H54 (cell line): Measurements from ENCODE around the gene CFAP74.

Experiments
- DNase-seq: peaks from one replicate; pipeline ENCODE4 v3.0.0; 2011; ENCODE audit warnings: low spot score, mixed read lengths; ENCODE audit not compliant: insufficient read length
- FAIRE-seq: peaks from 3 replicates; lab custom pipeline; 2011; peaks lifted over from hg19 to GRCh38; lab: Jason Lieb, UNC
- POLR2A ChIP-seq: IDR thresholded peaks from 2 replicates; pipeline ENCODE4 v1.6.1; 2011; ENCODE audit warnings: low read depth, mild to moderate bottlenecking, low read length

Gene CFAP74

GRCh38 chr1:1911350-1912041 is 92.1 kb downstream of the CFAP74 start:
- no peak for TF ChIP-seq POLR2A
- FAIRE-seq (no peak), DNase-seq (no peak)

GRCh38 chr1:1910651-1911331 is 92.8 kb downstream of the CFAP74 start:
- TF ChIP-seq POLR2A, result no peak
- FAIRE-seq (no peak), DNase-seq (no peak)

- DNase-seq (no peak), FAIRE-seq (no peak)
- TF ChIP-seq POLR2A, result no peak
Observed at GRCh38 chr1:1910033-1910465, 93.5 kb downstream of the CFAP74 start.

- TF ChIP-seq POLR2A, result no peak
- DNase-seq (no peak), FAIRE-seq (no peak)
Observed at GRCh38 chr1:1908506-1908791, 95.1 kb downstream of the CFAP74 start.

- TF ChIP-seq POLR2A, result no peak
- DNase-seq, result no peak
- FAIRE-seq, result no peak
Observed at GRCh38 chr1:1907098-1907736, 96.4 kb downstream of the CFAP74 start.

GRCh38 chr1:1906185-1907097 is 97.1 kb downstream of the CFAP74 start:
- DNase-seq (peak; percentile 81), FAIRE-seq (peak; percentile 90)
- TF ChIP-seq POLR2A, result no peak

- no peak for DNase-seq
- TF ChIP-seq POLR2A, result no peak
- FAIRE-seq, result no peak
Observed at GRCh38 chr1:1903224-1903623, 100.4 kb downstream of the CFAP74 start.

- FAIRE-seq (no peak), DNase-seq (no peak)
- no peak for TF ChIP-seq POLR2A
Observed at GRCh38 chr1:1901641-1902294, 101.8 kb downstream of the CFAP74 start.

GRCh38 chr1:1900883-1901640 is 102.5 kb downstream of the CFAP74 start:
- DNase-seq, result no peak
- no peak for FAIRE-seq
- TF ChIP-seq POLR2A, result no peak

- DNase-seq (no peak), FAIRE-seq (no peak)
Observed at GRCh38 chr1:1899967-1900327, 103.6 kb downstream of the CFAP74 start.

GRCh38 chr1:1899266-1899966 is 104.2 kb downstream of the CFAP74 start:
- DNase-seq (no peak), FAIRE-seq (no peak)
- no peak for TF ChIP-seq POLR2A

More at GRCh38 chr1:1899967-1900327, 103.6 kb downstream of the CFAP74 start:
- TF ChIP-seq POLR2A, result no peak
